Measurements from ENCODE around the gene STON1.
"Not testable (repeated sequence)": the region's sequence is repeated elsewhere in the genome, so short reads cannot be mapped to it uniquely, and the experiment has no call there.

The STON1 gene

GRCh38 chr2:48569433-48569832, 39.5 kb downstream of the STON1 start:
- DNase-seq (ENCODE audit: low spot score) = peak; percentile 33

GRCh38 chr2:48572816-48573215, 42.9 kb downstream of the STON1 start:
- DNase-seq (ENCODE audit: low spot score) = no peak

GRCh38 chr2:48574353-48575287, 44.7 kb downstream of the STON1 start:
- no peak for DNase-seq (ENCODE audit: low spot score)

GRCh38 chr2:48578313-48578712, 48.4 kb downstream of the STON1 start:
- DNase-seq (ENCODE audit: low spot score) = no peak

- no peak for DNase-seq (ENCODE audit: low spot score)
Measured at GRCh38 chr2:48583961-48584360, 54.0 kb downstream of the STON1 start.

- DNase-seq (ENCODE audit: low spot score) = no peak
Measured at GRCh38 chr2:48584551-48584950, 54.6 kb downstream of the STON1 start.

- DNase-seq (ENCODE audit: low spot score) = no peak
Measured at GRCh38 chr2:48586433-48586832, 56.5 kb downstream of the STON1 start.

GRCh38 chr2:48587560-48587959, 57.6 kb downstream of the STON1 start:
- DNase-seq (ENCODE audit: low spot score) = no peak

GRCh38 chr2:48587961-48588360, 58.0 kb downstream of the STON1 start:
- DNase-seq (ENCODE audit: low spot score) = no peak

- DNase-seq (ENCODE audit: low spot score) = no peak
Measured at GRCh38 chr2:48588745-48589144, 58.8 kb downstream of the STON1 start.

GRCh38 chr2:48589170-48589767, 59.3 kb downstream of the STON1 start:
- DNase-seq (ENCODE audit: low spot score) = peak; percentile 71

- DNase-seq (ENCODE audit: low spot score) = no peak
Measured at GRCh38 chr2:48590017-48590416, 60.1 kb downstream of the STON1 start.

- DNase-seq (ENCODE audit: low spot score) = no peak
Measured at GRCh38 chr2:48592067-48592466, 62.1 kb downstream of the STON1 start.

- not testable (repeated sequence) for DNase-seq (ENCODE audit: low spot score)
Measured at GRCh38 chr2:48596751-48597150, 66.8 kb downstream of the STON1 start.

GRCh38 chr2:48597492-48597891, 67.5 kb downstream of the STON1 start:
- no peak for DNase-seq (ENCODE audit: low spot score)

GRCh38 chr2:48600204-48600813, 70.4 kb downstream of the STON1 start:
- DNase-seq (ENCODE audit: low spot score) = peak; percentile 49

- DNase-seq (ENCODE audit: low spot score) = peak; percentile 53
Measured at GRCh38 chr2:48600917-48601316, 71.0 kb downstream of the STON1 start.

GRCh38 chr2:48601349-48601748, 71.4 kb downstream of the STON1 start:
- no peak for DNase-seq (ENCODE audit: low spot score)

GRCh38 chr2:48605482-48606175, 75.7 kb downstream of the STON1 start:
- no peak for DNase-seq (ENCODE audit: low spot score)

GRCh38 chr2:48607307-48608014, 77.5 kb downstream of the STON1 start:
- no peak for DNase-seq (ENCODE audit: low spot score)

GRCh38 chr2:48613211-48613610, 83.3 kb downstream of the STON1 start:
- no peak for DNase-seq (ENCODE audit: low spot score)

- DNase-seq (ENCODE audit: low spot score) = not testable (repeated sequence)
Measured at GRCh38 chr2:48614581-48614980, 84.6 kb downstream of the STON1 start.
